Ovary (tissue), 3 donors: Measurements from ENCODE around the gene ATXN1.

Experiments used
- POLR2A ChIP-seq: fragments of 450-650 bp; IDR thresholded peaks from one replicate; pipeline ENCODE4 v1.6.1; 2017; ENCODE audit warnings: antibody characterized with exemption, mild to moderate bottlenecking, moderate library complexity
- TF ChIP-seq, protein P1 (sequence below), 3 donors: fragments of 450-650 bp in 2 of 3; fragments of 200-600 bp in 1 of 3; IDR thresholded peaks; one replicate each; pipeline versions ENCODE4 v1.5.1 to v1.8.0; 2016 to 2022; ENCODE audit warnings: antibody characterized with exemption in 3 of 3, mild to moderate bottlenecking in 1 of 3
- donor health status: DM: no; HTN: no; CAD: no.

DNA sequence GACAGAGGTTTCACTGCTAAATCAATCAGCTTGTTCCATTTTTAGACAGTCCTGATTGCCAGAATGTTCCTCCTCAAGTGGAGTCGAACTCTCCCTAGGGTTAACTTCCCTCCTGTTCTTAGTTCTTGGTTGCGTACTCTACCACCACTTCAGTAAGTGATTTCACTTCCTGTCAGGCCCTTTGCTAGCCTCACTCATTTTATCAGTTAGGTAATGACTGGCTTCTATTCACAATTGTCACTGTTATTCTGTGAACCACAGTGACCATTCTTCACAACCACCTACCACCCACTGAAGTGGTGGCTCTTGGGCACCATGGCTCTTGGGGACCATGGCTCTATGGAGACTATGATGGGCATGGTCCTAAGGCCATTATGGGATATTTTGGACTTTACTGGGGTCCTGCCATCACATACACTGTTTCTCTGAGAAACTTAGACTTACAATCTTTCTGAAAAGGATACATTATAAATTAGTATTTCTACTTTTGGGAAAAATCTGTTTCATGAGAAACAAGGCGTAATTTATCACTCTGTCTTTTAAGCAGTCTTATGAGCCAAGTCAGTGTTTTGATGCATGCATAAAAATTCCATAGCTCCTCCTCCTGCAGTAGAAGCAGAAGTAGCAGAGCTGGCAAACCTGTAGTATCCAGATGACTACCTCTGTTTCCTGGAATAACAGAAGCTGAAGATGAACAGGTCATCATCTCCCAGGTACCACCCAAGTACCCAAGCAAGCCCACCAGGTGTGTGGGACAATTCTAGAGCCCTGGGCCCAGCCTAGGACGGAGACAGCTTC, 66.3 kb downstream of the ATXN1 start:
- TF ChIP-seq, protein P1, sequence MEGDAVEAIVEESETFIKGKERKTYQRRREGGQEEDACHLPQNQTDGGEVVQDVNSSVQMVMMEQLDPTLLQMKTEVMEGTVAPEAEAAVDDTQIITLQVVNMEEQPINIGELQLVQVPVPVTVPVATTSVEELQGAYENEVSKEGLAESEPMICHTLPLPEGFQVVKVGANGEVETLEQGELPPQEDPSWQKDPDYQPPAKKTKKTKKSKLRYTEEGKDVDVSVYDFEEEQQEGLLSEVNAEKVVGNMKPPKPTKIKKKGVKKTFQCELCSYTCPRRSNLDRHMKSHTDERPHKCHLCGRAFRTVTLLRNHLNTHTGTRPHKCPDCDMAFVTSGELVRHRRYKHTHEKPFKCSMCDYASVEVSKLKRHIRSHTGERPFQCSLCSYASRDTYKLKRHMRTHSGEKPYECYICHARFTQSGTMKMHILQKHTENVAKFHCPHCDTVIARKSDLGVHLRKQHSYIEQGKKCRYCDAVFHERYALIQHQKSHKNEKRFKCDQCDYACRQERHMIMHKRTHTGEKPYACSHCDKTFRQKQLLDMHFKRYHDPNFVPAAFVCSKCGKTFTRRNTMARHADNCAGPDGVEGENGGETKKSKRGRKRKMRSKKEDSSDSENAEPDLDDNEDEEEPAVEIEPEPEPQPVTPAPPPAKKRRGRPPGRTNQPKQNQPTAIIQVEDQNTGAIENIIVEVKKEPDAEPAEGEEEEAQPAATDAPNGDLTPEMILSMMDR (IDR thresholded peaks at IDR 0.05), result no peak
- TF ChIP-seq POLR2A, result no peak
